HEK293 (cell line): ENCODE data around the gene OR11A1.

ENCODE experiments used
- CTCF ChIP-seq: fragments of 450-650 bp; formaldehyde crosslinking; IDR thresholded peaks from 2 replicates; pipeline ENCODE4 v1.5.1; 2016; ENCODE audit warnings: missing biosample characterization, missing genetic modification characterization
- MEIS1 ChIP-seq: sonication (generic); formaldehyde crosslinking; IDR thresholded peaks from 2 replicates; pipeline ENCODE4 v1.8.1; 2022; ENCODE audit warnings: missing genetic modification reagents, mild to moderate bottlenecking, borderline replicate concordance
- REST ChIP-seq: fragments of 450-650 bp; formaldehyde crosslinking; IDR thresholded peaks from 2 replicates; pipeline ENCODE4 v1.5.1; 2016; ENCODE audit warnings: missing biosample characterization, missing genetic modification characterization
- ZNF175 ChIP-seq: fragments of 450-650 bp; formaldehyde crosslinking; IDR thresholded peaks from 2 replicates; pipeline ENCODE4 v1.5.1; 2016; ENCODE audit warnings: missing biosample characterization, missing genetic modification characterization
- ZNF274 ChIP-seq, 2 experiments: fragments of 200-500 bp in 1 of 2; fragments of 450-650 bp in 1 of 2; sonication (Bioruptor generic) in 1 of 2; formaldehyde crosslinking in 1 of 2; IDR thresholded peaks; 2 replicates each; pipeline versions ENCODE4 v1.5.1 to v1.6.1; 2014 to 2016; ENCODE audit warnings: borderline replicate concordance in 1 of 2, inconsistent platforms in 1 of 2, low read length in 1 of 2, missing biosample characterization in 1 of 2, missing genetic modification characterization in 1 of 2
- ZNF398 ChIP-seq: fragments of 450-650 bp; formaldehyde crosslinking; IDR thresholded peaks from 2 replicates; pipeline ENCODE4 v1.5.1; 2017; ENCODE audit warnings: missing biosample characterization, missing genetic modification characterization

GRCh38 chr6:29477923-29478450 lies 21.1 kb upstream of the OR11A1 start:
- no peak for TF ChIP-seq ZNF175 (tag by site-specific recombination)
- TF ChIP-seq CTCF (tag by site-specific recombination): no peak
- no peak for TF ChIP-seq REST (tag by site-specific recombination)
- TF ChIP-seq ZNF274 (IDR thresholded peaks at IDR 0.05; ENCODE audit: low read length): no peak
- no peak for TF ChIP-seq ZNF274 (tag by site-specific recombination; IDR thresholded peaks at IDR 0.05; ENCODE audit: borderline replicate concordance)
- TF ChIP-seq ZNF398 (tag by site-specific recombination): no peak
- no peak for TF ChIP-seq MEIS1 (CRISPR knock-in tag)
